HG03103 (cell line): ENCODE data around the gene P2RX6.
"Not testable (repeated sequence)": the region's sequence is repeated elsewhere in the genome, so short reads cannot be mapped to it uniquely, and the experiment has no call there.

Experiments used
- ATAC-seq: cut with Tn5 transposase; IDR thresholded peaks from one replicate; pipeline ENCODE4 v1.9.1; 2021; ENCODE audit warnings: low read depth; ENCODE audit not compliant: unreplicated experiment

P2RX6 gene

DNA sequence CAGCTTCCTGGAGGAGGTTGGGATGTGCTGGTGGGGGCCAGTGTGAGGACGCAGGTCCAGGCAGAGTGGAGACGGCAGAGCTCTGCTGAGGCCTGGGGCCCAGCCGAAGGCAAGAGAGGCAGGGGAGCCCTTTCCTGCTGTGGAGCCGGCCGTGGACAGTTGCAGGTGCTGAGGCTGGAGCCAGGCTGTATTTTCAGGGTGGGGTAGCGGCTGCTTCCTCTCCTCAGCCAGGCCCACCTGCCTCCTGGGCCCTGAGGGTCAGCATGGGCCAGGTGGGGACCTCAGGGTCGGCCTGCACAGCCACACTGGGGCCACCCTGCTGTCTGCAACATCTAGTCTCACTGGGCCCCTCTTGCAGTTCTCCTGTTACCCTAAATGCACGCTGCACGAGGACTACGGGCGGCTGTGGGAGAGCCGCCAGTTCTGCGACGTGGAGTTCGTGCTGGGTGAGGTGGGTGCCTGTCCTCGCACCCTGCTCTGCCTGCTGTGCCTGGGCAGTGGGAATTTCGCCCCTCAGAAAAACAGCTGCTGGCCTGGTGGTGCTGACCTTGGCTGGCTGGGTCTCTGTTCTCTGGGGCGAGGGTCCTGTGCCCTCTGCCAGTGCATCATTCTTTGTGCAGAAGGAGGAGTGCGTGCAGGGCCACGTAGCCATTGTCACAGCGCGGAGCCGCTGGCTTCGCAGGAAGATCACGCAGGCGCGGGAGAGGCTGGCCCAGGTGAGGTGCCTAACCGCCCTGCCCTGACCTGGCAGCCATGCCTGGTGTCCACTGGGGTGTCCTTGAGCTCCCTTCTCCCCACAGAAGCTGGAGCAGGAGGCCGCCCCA, 21.4 kb upstream of the P2RX6 start:
- ATAC-seq = no peak

DNA sequence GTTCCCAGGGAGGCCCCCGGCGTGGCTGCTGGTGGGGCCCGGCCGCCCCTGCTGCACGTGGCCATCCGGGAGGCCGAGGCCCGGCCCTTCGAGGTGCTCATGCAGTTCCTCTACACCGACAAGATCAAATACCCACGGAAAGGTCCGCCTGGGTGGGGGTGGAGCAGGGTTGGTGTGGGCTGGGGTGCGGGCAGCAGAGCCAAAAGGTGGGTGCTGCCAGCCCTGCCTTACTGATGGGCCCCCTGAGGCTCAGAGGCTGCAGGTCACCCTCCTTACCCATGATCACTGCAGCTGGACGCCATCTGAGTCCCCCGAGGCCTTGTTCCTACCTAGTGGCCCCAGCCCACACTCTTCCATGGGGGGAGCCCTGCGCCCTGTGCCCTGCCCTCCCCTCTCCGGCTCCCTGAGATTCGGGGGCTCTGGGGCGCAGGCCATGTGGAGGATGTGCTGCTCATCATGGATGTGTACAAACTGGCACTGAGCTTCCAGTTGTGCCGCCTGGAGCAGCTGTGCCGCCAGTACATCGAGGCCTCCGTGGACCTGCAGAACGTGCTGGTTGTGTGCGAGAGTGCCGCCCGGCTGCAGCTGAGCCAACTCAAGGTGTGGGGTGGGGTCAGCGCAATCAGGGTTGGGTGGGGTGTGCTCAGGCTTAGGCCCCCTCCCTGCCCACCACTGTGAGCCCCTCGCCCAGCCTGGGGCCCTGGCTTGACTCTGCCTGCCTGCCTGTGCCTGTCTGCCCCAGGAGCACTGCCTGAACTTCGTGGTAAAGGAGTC, 20.6 kb upstream of the P2RX6 start:
- ATAC-seq = no peak

DNA sequence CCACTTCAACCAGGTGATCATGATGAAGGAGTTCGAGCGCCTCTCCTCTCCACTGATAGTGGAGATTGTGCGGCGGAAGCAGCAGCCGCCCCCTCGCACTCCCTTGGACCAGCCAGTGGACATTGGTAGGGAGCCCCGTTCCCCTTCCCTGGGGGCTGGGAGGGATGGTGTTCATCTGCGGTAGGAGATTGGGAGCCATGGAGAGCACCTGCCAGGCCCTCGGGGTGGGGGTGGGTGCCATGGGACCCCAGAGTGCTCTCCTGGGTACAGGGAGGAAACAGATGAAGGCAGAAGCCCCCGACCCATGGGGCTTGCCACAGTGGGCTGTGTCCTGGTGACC, 20.1 kb upstream of the P2RX6 start:
- no peak for ATAC-seq

DNA sequence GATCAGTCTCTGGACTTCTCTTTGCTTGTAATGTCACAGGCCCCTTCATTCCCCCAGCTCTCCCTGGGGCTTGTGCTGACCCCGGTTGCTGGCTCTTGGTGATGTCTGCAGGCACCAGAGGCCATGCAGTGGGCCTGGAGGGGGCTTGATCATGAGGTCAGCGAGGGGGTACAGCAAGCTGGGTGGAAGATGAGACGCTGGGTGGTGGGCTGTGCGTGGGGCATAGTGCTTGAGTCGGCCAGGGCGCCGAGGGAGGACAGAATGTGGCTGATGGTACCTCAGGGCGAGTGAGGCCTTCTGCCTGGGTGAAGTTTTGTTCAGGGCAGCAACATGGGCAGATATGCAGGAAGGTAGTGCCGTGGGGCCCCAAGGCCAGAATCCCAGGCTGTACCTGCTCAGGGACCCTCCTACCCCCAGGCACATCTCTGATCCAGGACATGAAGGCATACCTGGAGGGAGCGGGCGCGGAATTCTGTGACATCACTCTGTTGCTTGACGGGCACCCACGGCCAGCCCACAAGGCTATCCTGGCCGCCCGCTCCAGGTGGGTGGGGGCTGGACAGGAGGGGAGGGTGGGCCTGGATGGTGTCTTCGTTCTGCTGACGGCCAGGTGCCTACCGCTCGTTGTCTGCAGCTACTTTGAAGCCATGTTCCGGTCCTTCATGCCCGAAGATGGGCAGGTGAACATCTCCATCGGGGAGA, 19.5 kb upstream of the P2RX6 start:
- ATAC-seq = no peak

DNA sequence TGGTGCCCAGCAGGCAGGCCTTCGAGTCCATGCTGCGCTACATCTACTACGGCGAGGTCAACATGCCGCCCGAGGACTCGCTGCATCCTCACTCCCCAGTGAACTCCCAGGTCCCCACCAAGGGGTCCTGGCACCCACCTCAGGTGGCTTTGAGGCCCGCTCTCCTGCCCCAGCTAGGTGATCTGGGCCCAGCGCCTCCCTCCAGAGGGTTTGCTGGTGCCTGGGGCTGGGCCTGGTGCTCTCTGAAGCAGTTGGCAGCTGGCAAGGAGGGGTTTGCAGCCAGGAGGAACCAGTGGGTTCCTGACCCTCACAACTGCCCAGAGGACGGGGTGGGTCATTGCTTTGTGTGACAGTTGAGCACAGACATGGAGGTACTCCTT, 18.9 kb upstream of the P2RX6 start:
- ATAC-seq = no peak

DNA sequence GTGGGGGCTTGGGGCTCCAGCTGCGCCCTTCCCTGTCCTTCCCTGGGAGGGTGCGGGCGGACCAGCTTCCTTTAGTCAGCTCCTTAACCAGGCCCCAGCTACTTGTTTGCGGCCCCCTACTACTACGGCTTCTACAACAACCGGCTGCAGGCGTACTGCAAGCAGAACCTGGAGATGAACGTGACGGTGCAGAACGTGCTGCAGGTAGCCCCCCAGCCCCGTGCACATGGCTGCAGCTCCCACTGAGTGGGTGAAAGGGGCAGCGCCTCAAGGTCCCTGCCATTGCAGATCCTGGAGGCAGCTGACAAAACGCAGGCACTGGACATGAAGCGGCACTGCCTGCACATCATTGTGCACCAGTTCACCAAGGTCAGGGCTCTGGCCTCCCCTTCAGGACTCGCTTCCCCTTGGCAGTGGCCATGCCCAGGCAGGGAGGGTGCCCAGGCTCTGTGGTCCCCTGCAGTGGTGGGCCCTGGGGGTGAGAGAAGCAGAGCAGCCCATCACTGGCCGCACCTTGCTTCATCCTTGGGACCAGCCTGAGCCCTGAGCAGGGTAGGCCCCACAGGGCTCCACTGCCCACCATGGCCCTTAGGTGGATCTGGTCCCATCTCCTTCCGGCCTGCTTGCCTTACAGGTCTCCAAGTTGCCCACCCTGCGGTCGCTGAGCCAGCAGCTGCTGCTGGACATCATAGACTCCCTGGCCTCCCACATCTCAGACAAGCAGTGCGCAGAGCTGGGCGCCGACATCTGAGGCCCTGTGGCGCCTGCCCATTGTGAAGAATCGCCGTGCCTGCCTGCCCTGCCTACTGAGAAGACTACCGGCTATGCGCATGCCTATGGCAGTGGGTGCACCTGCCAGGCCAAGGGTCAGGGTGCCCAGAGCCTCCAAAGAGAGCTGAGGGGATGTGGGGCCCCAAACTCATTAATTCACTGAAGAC, 18.1 kb upstream of the P2RX6 start:
- no peak for ATAC-seq

DNA sequence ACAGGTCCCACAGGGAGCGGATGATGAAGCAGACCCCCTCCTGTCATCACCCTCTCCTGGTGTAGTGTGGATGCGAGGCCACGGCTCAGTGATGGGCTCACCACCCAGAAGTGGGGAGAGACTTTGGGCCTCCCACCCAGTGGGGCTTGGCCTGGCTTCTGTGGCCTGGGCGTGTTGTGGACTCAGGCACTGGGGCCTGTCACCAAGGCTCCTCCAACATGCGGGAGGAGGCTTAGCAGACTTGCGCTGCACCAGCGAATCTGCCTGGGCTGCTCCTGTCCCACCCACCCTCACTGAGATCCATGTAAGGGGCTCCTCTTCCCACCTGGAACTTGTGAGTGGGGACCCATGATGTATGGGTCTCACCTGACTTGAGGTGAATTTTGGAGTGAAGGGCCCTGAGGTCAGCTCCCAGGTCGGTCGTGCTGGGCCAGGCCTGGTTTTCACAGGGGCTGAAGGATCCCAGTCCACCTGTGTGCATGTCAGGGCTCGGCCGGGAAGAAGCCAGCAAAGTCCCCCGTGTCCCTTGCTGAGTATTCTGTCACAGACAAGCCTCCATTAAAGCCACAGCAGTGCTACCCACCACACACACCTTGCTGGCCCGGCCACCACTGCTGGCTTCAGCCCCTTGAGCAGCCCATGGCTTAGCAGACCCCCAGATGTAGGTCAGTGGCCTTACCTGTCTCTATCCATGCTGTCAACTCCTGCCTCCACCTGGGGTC, 17.3 kb upstream of the P2RX6 start:
- no peak for ATAC-seq

DNA sequence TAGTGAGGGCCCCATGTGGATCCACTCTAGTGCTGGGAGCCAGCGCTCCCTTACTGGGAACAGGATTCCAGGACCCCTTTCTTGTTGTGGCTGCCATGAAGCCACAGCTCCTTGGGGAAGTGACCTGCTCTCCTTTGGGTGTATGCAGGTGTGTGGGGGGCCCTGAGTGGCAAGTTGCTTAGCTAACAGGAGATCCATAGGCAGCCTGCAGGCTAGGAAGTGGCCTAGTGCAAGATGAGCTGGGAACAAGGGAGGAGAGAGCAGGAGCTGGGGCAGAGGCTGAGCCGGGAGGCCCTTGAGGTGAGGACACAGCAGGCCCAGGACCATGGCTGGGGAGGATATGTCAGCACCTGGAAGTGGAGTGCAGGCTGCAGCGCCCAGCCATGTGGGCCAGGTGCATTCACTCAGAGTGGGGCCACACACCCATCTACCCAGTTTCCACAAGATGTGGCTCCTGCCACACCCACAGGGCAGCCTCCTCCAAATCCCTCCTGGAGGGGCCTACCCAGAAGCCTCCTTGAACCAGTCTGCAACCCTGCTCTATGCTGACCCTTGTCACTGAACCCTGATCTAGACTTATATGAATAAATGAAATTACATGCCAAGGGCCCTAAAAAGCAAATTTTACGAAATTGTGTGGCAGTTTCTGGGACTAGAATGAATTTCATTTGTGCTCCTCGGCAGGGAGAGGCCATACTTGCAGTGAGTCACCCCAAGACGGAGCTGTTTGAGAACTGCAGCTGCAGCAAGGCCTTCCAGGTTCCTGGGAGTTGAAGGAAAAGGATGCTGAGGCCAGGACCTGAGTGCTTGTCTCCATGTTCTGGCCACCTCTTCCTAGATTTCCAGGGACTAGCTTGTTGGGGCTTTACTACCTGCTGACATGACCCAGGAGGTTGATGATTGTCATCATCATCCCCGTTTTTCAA, 16.3 kb upstream of the P2RX6 start:
- no peak for ATAC-seq

DNA sequence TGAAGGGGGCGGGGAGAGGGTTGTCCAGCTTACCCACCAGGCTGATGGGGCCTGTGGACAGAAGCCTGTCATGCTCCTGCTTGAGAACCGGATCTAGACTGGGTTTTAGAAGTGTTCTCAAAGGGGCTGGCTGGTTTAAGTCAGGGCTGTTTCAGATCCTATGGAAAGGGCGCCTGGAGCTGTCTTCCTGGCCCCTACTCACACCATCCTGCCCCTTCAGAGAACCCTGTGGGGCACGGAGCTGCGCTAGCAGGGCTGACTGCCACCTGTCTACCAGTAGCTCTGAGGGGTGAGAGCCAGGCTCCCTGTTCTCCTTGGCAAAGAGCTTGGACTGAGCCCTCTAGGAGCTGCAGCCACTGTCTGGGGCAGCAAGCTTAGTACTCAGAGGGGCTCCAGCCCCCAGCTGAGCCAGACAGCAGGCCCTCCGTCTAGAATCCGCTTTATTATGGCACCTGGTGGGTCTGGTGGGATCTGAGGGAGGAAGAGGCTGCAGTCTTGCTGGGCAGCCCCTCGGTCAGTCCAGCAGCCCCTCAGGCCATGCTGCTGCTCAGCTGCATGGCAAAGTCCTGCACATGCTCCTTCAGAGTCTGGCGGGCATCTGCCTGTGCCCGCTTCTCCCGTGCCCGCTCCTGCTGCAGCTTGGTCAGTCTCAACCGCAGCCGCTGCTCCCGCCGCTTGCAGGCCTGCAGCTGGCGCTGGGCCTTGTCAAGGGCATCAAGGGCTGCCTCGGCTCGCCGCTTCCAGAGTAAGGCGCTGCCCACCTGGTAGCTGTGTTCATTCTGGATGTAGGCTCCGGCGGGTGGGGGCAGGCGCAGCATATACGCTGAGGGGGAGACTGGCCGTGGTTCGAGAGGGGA, 15.4 kb upstream of the P2RX6 start:
- ATAC-seq = no peak

DNA sequence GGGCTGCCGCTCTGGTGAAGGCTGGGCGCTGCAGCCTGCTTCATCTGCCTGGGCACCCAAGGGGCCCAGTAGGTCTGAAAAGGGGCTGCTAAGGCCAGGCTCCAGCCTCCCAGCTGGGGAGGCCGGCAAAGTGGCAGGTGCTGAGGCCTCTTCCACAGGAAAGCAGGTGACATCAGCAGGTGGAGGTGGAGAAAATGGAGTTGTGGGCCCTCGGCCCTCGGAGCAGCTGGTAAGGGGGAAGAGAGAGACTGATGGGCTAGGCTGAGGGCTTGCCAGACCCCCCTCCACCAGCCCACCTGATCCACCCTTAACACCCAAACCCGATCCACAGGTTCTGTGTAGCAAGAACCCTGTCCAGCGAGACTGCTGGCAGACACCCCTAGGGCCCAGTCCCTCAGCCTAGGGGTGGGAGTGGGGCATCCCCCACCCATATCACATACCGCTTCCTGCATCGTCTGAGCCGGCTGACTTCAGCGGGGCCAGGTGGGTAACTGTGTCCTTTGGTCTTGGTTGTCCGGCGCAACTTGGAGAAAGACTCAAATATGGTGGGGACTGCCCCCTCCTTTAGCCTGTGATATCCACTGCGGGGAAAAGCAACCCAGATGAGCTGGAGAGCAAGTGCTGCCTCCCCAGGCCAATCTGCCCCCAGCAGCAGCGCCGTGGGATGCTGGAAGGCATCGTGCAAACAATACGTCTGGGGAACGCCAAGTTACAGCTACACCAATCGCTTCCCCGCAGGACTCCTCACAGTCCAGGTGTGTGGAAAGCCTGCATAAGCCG, 14.6 kb upstream of the P2RX6 start:
- ATAC-seq = no peak

DNA sequence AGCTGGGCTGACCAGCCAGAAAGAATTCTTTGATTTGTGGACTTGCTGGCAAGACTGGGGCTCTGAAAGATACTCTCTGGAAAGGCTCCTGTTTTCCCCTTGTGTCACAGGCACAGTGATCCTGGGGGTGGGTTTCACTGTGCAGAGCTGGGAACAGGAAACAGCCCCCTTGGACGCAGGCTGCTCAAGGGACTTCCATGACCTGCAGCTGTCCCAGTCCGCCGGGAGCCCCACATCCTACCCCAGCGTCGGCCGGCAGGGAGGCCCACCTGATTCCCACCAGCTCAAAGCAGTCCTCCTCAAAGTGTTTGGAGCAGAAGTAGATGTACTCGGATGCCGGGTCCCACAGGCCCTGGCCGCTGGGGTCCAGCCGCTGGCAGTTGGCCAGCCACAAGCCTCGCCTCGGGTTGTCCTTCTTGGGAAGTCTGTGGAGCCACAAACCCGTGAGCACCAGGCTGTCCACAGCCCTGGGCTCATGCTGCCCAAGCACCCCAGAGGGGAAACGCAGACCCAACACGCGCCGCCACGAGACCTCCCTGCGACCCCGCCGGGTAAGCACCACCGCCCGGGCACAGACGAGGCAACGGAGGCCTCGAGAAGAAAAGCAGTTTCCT, 13.9 kb upstream of the P2RX6 start:
- ATAC-seq = no peak

DNA sequence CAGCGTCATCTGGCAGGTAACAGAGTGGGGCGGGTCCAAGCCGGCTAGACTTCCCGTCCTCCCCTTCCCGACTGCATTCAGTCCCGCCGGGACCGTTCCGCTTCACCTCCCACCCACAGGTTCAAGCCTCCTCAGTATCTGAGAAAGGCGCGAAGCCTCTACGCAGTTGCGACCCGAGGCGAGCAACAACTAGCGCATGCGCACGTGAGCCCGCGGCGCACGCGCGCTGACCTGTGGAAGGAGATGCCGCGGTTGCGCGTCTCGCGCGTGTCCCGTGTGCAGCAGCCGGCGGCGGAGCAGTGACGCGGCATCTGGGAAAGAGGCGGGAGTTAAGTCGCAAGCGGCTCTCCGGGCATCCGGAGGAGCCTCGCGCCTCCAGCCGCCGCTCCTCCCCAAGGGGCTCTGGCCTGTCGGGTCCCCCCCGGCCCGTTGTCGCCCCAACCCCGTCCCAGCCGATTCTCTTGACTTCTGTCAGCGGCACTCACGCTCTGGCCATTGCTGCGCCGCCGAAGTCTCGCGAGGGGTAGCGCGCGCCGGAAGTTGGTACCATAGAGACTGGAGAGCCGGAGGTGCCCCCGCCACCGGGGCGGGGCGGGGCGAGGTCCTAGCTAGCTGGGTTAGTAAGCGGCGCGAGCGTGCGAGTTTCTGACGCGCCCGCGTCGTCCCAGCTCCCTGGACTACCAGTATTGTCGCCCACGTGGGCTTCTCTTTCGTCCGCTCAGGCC, 13.2 kb upstream of the P2RX6 start, which contains the start of gene THAP7:
TSS of gene THAP7 (minus strand) at position 518 of the 725 bp plus-strand sequence. CDS start at position 311, 207 bp downstream.
- peak; percentile 88 for ATAC-seq

DNA sequence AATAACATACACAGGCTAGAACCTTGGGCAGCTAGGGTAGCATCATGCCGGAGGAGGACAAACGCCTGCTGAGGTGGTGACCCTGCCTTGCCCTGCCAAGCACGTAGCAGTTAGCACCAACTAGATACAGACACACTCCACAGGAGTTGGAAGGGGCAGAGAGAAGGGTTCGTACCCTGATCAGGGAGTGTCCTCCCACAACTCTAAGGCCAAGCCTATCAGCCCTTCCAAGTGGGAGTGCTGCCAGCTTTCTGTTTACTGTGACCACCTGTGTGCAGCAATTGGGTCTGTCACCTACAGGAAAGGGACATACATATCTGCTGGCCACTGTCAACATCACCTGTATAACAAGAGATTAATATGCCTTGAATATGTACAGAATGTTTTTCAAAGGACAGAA, 11.2 kb upstream of the P2RX6 start:
- ATAC-seq = no peak

DNA sequence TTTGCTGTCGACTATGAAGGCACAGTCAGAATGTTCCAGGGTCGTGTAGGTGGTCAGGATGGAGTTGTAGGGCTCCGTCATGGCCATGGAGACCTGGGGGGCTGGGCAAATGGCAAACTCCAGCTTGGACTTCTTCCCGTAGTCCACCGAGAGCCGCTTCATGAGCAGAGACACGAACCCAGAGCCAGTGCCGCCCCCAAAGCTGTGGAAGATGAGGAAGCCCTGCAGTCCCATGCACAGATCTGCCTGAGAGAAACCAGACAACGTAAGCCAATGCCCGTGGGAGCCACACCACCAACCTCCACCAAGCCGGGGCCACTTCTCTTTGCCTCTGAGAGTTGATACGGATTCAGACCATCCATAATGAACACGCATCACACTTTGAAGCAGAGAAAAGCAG, 5.8 kb upstream of the P2RX6 start:
- not testable (repeated sequence) for ATAC-seq

DNA sequence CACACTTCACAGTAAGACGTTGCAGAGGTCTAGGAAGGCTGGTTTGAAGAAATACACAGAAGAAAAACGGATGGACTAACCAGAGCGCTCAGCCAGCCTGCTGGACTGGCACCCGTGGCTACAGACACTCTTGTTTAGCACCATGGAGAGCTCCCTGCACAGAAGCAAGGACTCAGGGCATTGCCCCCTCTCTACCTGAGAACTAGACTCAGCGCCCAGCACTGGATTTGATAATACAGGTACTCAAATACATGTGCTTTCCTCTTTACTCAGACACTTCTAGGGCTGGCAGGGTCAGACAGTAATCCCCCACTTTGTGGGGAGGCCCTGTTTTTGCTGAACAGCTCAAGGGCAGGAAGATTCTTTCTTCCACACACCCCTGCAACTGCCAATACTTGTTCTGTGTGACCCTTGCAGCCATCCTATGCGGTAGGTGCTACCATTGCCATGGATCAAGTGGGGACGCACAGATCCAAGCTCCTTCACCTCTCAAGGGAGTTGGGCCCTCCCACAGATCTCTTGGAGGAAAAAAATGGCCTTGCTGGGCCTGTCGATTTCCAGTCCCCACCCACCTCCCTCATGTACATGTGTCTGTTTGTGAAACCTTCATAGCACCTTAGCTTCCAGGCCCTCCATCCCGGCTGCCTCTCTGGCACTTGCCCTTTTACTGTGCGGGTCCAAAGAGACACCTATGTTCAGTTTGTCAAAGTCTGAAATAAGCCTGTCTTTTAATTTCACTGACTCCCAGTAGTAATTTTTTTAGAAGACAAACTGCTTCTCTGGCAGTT, 5.1 kb upstream of the P2RX6 start:
- no peak for ATAC-seq
